CD14-positive monocyte (primary cell): Measurements from ENCODE around the gene IQGAP2. TPM values are rescaled to one million over a fixed set of nuclear protein-coding genes. Genes with fewer than 3 reads are reported as not detected.

Source experiments
- DNase-seq, 3 donors: peaks; one replicate each; pipeline ENCODE4 v3.0.0-alpha.2; 2011 to 2022
- H2AFZ ChIP-seq: 2 replicates; pipeline ENCODE4 v1.6.0; 2012; ENCODE audit warnings: mild to moderate bottlenecking, low read depth, low read length, inconsistent platforms; ENCODE audit not compliant: insufficient read depth, poor library complexity, severe bottlenecking
- H3K27ac ChIP-seq, 2 donors: 1 replicate in 1 of 2; 2 replicates in 1 of 2; pipeline ENCODE4 v1.5.1; 2012 to 2013; ENCODE audit warnings: low read length in 2 of 2, control low read depth in 1 of 2, inconsistent platforms in 1 of 2, low read depth in 1 of 2, mild to moderate bottlenecking in 1 of 2
- H3K27me3 ChIP-seq, 2 donors: one replicate each; pipeline versions ENCODE4 v1.6.0 to v1.6.1; 2011 to 2013; ENCODE audit warnings: low read length in 2 of 2; ENCODE audit not compliant: control insufficient read depth in 2 of 2, insufficient read depth in 2 of 2
- H3K36me3 ChIP-seq, 2 donors: replicated peaks in 1 of 2; 1 replicate in 1 of 2; 2 replicates in 1 of 2; pipeline versions ENCODE4 v1.5.1 to v1.6.1; 2012 to 2013; ENCODE audit warnings: low read length in 2 of 2, control low read depth in 1 of 2, inconsistent platforms in 1 of 2, mild to moderate bottlenecking in 1 of 2; ENCODE audit not compliant: insufficient read depth in 2 of 2, control insufficient read depth in 1 of 2
- H3K4me1 ChIP-seq, 2 donors: 1 replicate in 1 of 2; 2 replicates in 1 of 2; pipeline versions ENCODE4 v1.5.1 to v1.6.1; 2012 to 2013; ENCODE audit warnings: low read length in 2 of 2, control low read depth in 1 of 2, inconsistent platforms in 1 of 2, mild to moderate bottlenecking in 1 of 2, moderate library complexity in 1 of 2; ENCODE audit not compliant: insufficient read depth in 2 of 2, control insufficient read depth in 1 of 2
- H3K4me2 ChIP-seq: replicated peaks from 2 replicates; pipeline ENCODE3; 2012; ENCODE audit warnings: low read length, moderate library complexity, mild to moderate bottlenecking; ENCODE audit not compliant: poor library complexity, severe bottlenecking; ENCODE audit errors: extremely low read depth
- H3K4me3 ChIP-seq, 3 experiments: fragments of 200-600 bp in 1 of 3; sonication (generic) in 1 of 3; replicated peaks in 1 of 3; 1 replicate in 2 of 3; 2 replicates in 1 of 3; pipeline ENCODE4 v1.5.1; 2011 to 2013; ENCODE audit warnings: low read length in 3 of 3, mild to moderate bottlenecking in 3 of 3, control low read depth in 2 of 3, low read depth in 2 of 3, inconsistent platforms in 1 of 3, moderate library complexity in 1 of 3
- H3K79me2 ChIP-seq: 2 replicates; pipeline ENCODE4 v1.6.0; 2012; ENCODE audit warnings: mild to moderate bottlenecking, control low read depth, inconsistent platforms, low read length, moderate library complexity; ENCODE audit not compliant: insufficient read depth
- H3K9ac ChIP-seq: 2 replicates; pipeline ENCODE4 v1.6.0; 2017; ENCODE audit warnings: low read length, mild to moderate bottlenecking; ENCODE audit not compliant: insufficient read depth, poor library complexity, severe bottlenecking
- H3K9me3 ChIP-seq, 2 donors: replicated peaks in 1 of 2; 1 replicate in 1 of 2; 2 replicates in 1 of 2; pipeline versions ENCODE4 v1.5.1 to v1.6.1; 2012 to 2013; ENCODE audit warnings: low read length in 2 of 2, control low read depth in 1 of 2; ENCODE audit not compliant: control insufficient read depth in 1 of 2, insufficient read depth in 1 of 2
- H4K20me1 ChIP-seq: 2 replicates; pipeline ENCODE4 v1.6.0; 2012; ENCODE audit warnings: mild to moderate bottlenecking, low read length, control low read depth, moderate library complexity; ENCODE audit not compliant: insufficient read depth
- H3K27ac Mint-ChIP-seq, 7 donors: one replicate each; pipeline ENCODE4 v1.8.0; 2020; ENCODE audit warnings: mild to moderate bottlenecking in 7 of 7, mixed read lengths in 7 of 7, moderate library complexity in 6 of 7, inconsistent platforms in 2 of 7
- H3K27me3 Mint-ChIP-seq, 3 donors: one replicate each; pipeline ENCODE4 v1.8.0; 2021 to 2022; ENCODE audit warnings: low read depth in 3 of 3, mild to moderate bottlenecking in 3 of 3, mixed read lengths in 3 of 3, moderate library complexity in 3 of 3, inconsistent platforms in 1 of 3
- H3K36me3 Mint-ChIP-seq, 2 donors: one replicate each; pipeline ENCODE4 v1.8.0; 2020; ENCODE audit warnings: mixed read lengths in 2 of 2, inconsistent platforms in 1 of 2, mild to moderate bottlenecking in 1 of 2
- H3K4me1 Mint-ChIP-seq: one replicate; pipeline ENCODE4 v1.8.0; 2020; ENCODE audit warnings: mild to moderate bottlenecking, mixed read lengths
- H3K4me3 Mint-ChIP-seq, 2 donors: one replicate each; pipeline ENCODE4 v1.8.0; 2020; ENCODE audit warnings: mild to moderate bottlenecking in 2 of 2, mixed read lengths in 2 of 2, moderate library complexity in 1 of 2
- H3K9me3 Mint-ChIP-seq, 7 donors: one replicate each; pipeline ENCODE4 v1.8.0; 2020 to 2022; ENCODE audit warnings: mixed read lengths in 7 of 7, mild to moderate bottlenecking in 6 of 7, moderate library complexity in 6 of 7, inconsistent platforms in 2 of 7
- CTCF ChIP-seq: fragments of 200-600 bp; IDR thresholded peaks from one replicate; pipeline ENCODE4 v1.8.0; 2022; ENCODE audit warnings: antibody characterized with exemption, mild to moderate bottlenecking
- whole genome bisulfite sequencing: methylation state at CpG from one replicate; pipeline ENCODE4 v1.1.5; 2013; ENCODE audit warnings: missing lambda C conversion rate; ENCODE audit not compliant: insufficient coverage; 5-methylcytosine and 5-hydroxymethylcytosine counted together
- intact Hi-C, 2 donors: fragments of 100-400 bp; cut with micrococcal nuclease; formaldehyde crosslinking; loops; one replicate each; pipeline versions ENCODE4 v1.15.0 to v1.15.1; 2023
- polyA plus RNA-seq, 3 donors: library from polyadenylated mRNA; depleted of rRNA in 1 of 3; unstranded in 2 of 3; stranded (reverse) in 1 of 3; fragments of 300-500 nt in 2 of 3; fragments of >200 nt in 1 of 3; fragmentation: Illumina TruSeq in 2 of 3; gene quantifications; 1 replicate in 2 of 3; 2 replicates in 1 of 3; pipeline ENCODE4 v1.2.3, GENCODE V29; 2012 to 2021

IQGAP2 gene
- polyA plus RNA-seq, 3 donors = 21.4 to 50.9 (median 35.4) TPM

GRCh38 chr5:76615759-76616158 lies 212.7 kb downstream of the IQGAP2 start:
- Histone ChIP-seq H3K9ac (no peak overlapping the region), H3K4me1 (no peaks in the 10 kb centered on the region), H3K4me2 (no peak overlapping the region), H4K20me1 (peaks cover 4% of the 10 kb centered on the region), H3K27ac (no peak overlapping the region), H3K27me3 (no peaks in the 10 kb centered on the region), H3K4me3 (no peak overlapping the region), H2AFZ (no peak overlapping the region), H3K9me3 (no peaks in the 10 kb centered on the region), H3K79me2 (no peaks in the 10 kb centered on the region), H3K36me3 (peaks cover 59 to 99% of the 10 kb centered on the region in 2 donors)
- WGBS = 100% methylated on average over 2 of the region's 2 CpGs
- peaks cover 79 to 87% of the 10 kb centered on the region in 2 donors for H3K36me3 Mint-ChIP-seq
- TF ChIP-seq CTCF = no peak
- H3K27ac Mint-ChIP-seq = no peak overlapping the region
- no peak for DNase-seq
- peaks cover 7% of the 10 kb centered on the region for H3K4me1 Mint-ChIP-seq
- H3K9me3 Mint-ChIP-seq = no peaks in the 10 kb centered on the region
- no peak overlapping the region for H3K4me3 Mint-ChIP-seq
- intact Hi-C loops = no loop called here
- H3K27me3 Mint-ChIP-seq = peaks cover 0 to 2% (median 0%) of the 10 kb centered on the region in 3 donors

- Mint-ChIP-seq H3K27ac (peak overlapping the region in 2 of 7 donors; percentile 23 to 66), H3K27me3 (peaks cover 0 to 2% (median 0%) of the 10 kb centered on the region in 3 donors), H3K36me3 (peaks cover 79 to 85% of the 10 kb centered on the region in 2 donors), H3K4me3 (no peak overlapping the region), H3K4me1 (peaks cover 8% of the 10 kb centered on the region), H3K9me3 (no peaks in the 10 kb centered on the region)
- Histone ChIP-seq H3K36me3 (peaks cover 58 to 99% of the 10 kb centered on the region in 2 donors), H3K4me1 (no peaks in the 10 kb centered on the region), H2AFZ (no peak overlapping the region), H3K27me3 (no peaks in the 10 kb centered on the region), H3K4me3 (no peak overlapping the region), H3K4me2 (no peak overlapping the region), H3K9me3 (no peaks in the 10 kb centered on the region), H3K9ac (no peak overlapping the region), H4K20me1 (peaks cover 4% of the 10 kb centered on the region), H3K27ac (no peak overlapping the region), H3K79me2 (no peaks in the 10 kb centered on the region)
- WGBS = 90% methylated on average over 2 of the region's 2 CpGs
- TF ChIP-seq CTCF = no peak
- DNase-seq = no peak
- intact Hi-C loops = no loop called here
Measured at GRCh38 chr5:76616206-76616605, 213.1 kb downstream of the IQGAP2 start.
